Activated CD4-positive, alpha-beta T cell treated with anti-CD3 and anti-CD28 coated beads, Interleukin-2, Interleukin-6, amounts not matched to agents 100 ng/mL and 50 ng/mL, durations not matched to agents 16 hours and 8 hours (primary cell): ENCODE results near the gene CFAP99.
A peak's percentile ranks its signal among the peaks of the same experiment; 100 is the strongest.

ENCODE experiments used
- DNase-seq: peaks from one replicate; pipeline ENCODE4 v3.0.0-alpha.2; 2020

Gene CFAP99

GRCh38 chr4:2432004-2432403, 13.2 kb downstream of the CFAP99 start:
- DNase-seq = no peak

GRCh38 chr4:2432991-2433530, 14.3 kb downstream of the CFAP99 start:
- no peak for DNase-seq

GRCh38 chr4:2433609-2434350, 15.0 kb downstream of the CFAP99 start:
- no peak for DNase-seq

GRCh38 chr4:2434420-2434819, 15.7 kb downstream of the CFAP99 start:
- no peak for DNase-seq

- no peak for DNase-seq
These were observed 17.5 kb downstream of the CFAP99 start for GRCh38 chr4:2436301-2436700.

- DNase-seq = no peak
These were observed 18.2 kb downstream of the CFAP99 start for GRCh38 chr4:2436761-2437474.

- no peak for DNase-seq
These were observed 18.9 kb downstream of the CFAP99 start for GRCh38 chr4:2437475-2438215.

- DNase-seq = no peak
These were observed 20.3 kb downstream of the CFAP99 start for GRCh38 chr4:2438822-2439718.

GRCh38 chr4:2441393-2442174, 22.8 kb downstream of the CFAP99 start:
- peak; percentile 85 for DNase-seq

- no peak for DNase-seq
These were observed 23.6 kb downstream of the CFAP99 start for GRCh38 chr4:2442175-2442993.

- DNase-seq = no peak
These were observed 24.4 kb downstream of the CFAP99 start for GRCh38 chr4:2443061-2443730.

- DNase-seq = no peak
These were observed 25.4 kb downstream of the CFAP99 start for GRCh38 chr4:2443956-2444740.

GRCh38 chr4:2445130-2445529, 26.4 kb downstream of the CFAP99 start:
- DNase-seq = no peak

- no peak for DNase-seq
These were observed 26.8 kb downstream of the CFAP99 start for GRCh38 chr4:2445571-2445970.

GRCh38 chr4:2446656-2447564, 28.2 kb downstream of the CFAP99 start:
- DNase-seq = no peak

GRCh38 chr4:2448589-2448988, 29.8 kb downstream of the CFAP99 start:
- no peak for DNase-seq

- DNase-seq = no peak
These were observed 30.3 kb downstream of the CFAP99 start for GRCh38 chr4:2449051-2449450.
